ENCODE results near the gene SMOC2. TPM values are rescaled to one million over a fixed set of nuclear protein-coding genes. Genes with fewer than 3 reads are reported as not detected.

Gene SMOC2
- total RNA-seq, 2 donors from 2014 or later, result 17.8 to 167 TPM

- H3K4me1 ChIP-seq (replicated peaks), result no peaks in the 10 kb centered on the region
- no peak overlapping the region for H3K4me3 ChIP-seq
- H3K9me3 ChIP-seq, result no peaks in the 10 kb centered on the region
- no peaks in the 10 kb centered on the region for H3K27me3 ChIP-seq (replicated peaks; ENCODE audit: insufficient read depth)
- H3K27ac ChIP-seq, result no peak overlapping the region
- intact Hi-C loops (cut with DNase I), result no loop called here
- no peaks in the 10 kb centered on the region for H3K36me3 ChIP-seq
- 71% methylated on average over 7 of the region's 7 CpGs for WGBS
- no peak for DNase-seq (ENCODE audit: low spot score)
- TF ChIP-seq POLR2AphosphoS5 (IDR thresholded peaks at IDR 0.05), result no peak
- TF ChIP-seq, protein P1, sequence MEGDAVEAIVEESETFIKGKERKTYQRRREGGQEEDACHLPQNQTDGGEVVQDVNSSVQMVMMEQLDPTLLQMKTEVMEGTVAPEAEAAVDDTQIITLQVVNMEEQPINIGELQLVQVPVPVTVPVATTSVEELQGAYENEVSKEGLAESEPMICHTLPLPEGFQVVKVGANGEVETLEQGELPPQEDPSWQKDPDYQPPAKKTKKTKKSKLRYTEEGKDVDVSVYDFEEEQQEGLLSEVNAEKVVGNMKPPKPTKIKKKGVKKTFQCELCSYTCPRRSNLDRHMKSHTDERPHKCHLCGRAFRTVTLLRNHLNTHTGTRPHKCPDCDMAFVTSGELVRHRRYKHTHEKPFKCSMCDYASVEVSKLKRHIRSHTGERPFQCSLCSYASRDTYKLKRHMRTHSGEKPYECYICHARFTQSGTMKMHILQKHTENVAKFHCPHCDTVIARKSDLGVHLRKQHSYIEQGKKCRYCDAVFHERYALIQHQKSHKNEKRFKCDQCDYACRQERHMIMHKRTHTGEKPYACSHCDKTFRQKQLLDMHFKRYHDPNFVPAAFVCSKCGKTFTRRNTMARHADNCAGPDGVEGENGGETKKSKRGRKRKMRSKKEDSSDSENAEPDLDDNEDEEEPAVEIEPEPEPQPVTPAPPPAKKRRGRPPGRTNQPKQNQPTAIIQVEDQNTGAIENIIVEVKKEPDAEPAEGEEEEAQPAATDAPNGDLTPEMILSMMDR (IDR thresholded peaks at IDR 0.05), result no peak
- no peak for TF ChIP-seq POLR2A (IDR thresholded peaks at IDR 0.05)
These were observed 222.1 kb downstream of the SMOC2 start for GRCh38 chr6:168663041-168663440.

DNA sequence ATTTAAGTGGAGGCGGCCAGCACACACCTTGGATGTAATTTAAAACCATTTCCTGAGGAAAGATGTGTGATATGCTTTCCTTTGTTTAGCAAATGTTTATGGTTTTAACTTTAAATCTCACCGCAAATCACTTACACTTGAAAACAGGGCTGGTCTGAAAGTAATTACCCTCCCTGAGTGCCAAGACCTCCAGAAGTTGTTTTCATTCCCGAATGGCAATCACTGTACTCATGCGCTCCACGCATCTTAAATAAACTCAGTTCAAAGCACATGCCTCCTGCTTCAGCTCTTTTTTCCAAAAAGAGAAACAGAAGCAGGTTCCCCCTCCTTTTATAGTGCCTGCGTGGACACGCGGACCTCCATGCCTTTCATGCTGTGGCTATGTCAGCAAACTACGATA, 224.0 kb downstream of the SMOC2 start:
- Histone ChIP-seq H3K27ac (no peak overlapping the region), H3K9me3 (no peaks in the 10 kb centered on the region), H3K4me1 (replicated peaks) (no peaks in the 10 kb centered on the region), H3K36me3 (no peaks in the 10 kb centered on the region), H3K4me3 (no peak overlapping the region), H3K27me3 (replicated peaks; ENCODE audit: insufficient read depth) (no peaks in the 10 kb centered on the region)
- no peak for DNase-seq (ENCODE audit: low spot score)
- no peak for TF ChIP-seq POLR2AphosphoS5 (IDR thresholded peaks at IDR 0.05)
- TF ChIP-seq POLR2A (IDR thresholded peaks at IDR 0.05), result no peak
- TF ChIP-seq, protein P1 (IDR thresholded peaks at IDR 0.05), result no peak
- intact Hi-C loops (cut with DNase I), result no loop called here
- 45% methylated on average over 9 of the region's 9 CpGs for WGBS

GRCh38 chr6:168666170-168666569, 225.2 kb downstream of the SMOC2 start:
- Histone ChIP-seq H3K27ac (no peak overlapping the region), H3K4me1 (replicated peaks) (no peaks in the 10 kb centered on the region), H3K36me3 (no peaks in the 10 kb centered on the region), H3K27me3 (replicated peaks; ENCODE audit: insufficient read depth) (no peaks in the 10 kb centered on the region), H3K9me3 (no peaks in the 10 kb centered on the region), H3K4me3 (no peak overlapping the region)
- intact Hi-C loops (cut with DNase I), result no loop called here
- 87% methylated on average over 3 of the region's 3 CpGs for WGBS
- no peak for DNase-seq (ENCODE audit: low spot score)
- TF ChIP-seq POLR2AphosphoS5 (IDR thresholded peaks at IDR 0.05), result no peak

- H3K27me3 ChIP-seq (replicated peaks; ENCODE audit: insufficient read depth), result no peaks in the 10 kb centered on the region
- no peaks in the 10 kb centered on the region for H3K36me3 ChIP-seq
- WGBS, result 53% methylated on average over 18 of the region's 18 CpGs
- no peak for DNase-seq (ENCODE audit: low spot score)
- no peaks in the 10 kb centered on the region for H3K4me1 ChIP-seq (replicated peaks)
- no peak for TF ChIP-seq POLR2AphosphoS5 (IDR thresholded peaks at IDR 0.05)
- TF ChIP-seq, protein P1 (IDR thresholded peaks at IDR 0.05), result no peak
- TF ChIP-seq POLR2A (IDR thresholded peaks at IDR 0.05), result no peak
- H3K9me3 ChIP-seq, result no peaks in the 10 kb centered on the region
- intact Hi-C loops (cut with DNase I), result no loop called here
- H3K27ac ChIP-seq, result no peak overlapping the region
- no peak overlapping the region for H3K4me3 ChIP-seq
These were observed 225.9 kb downstream of the SMOC2 start for GRCh38 chr6:168666699-168667427.

GRCh38 chr6:168667428-168667805, 226.4 kb downstream of the SMOC2 start:
- Histone ChIP-seq H3K9me3 (no peaks in the 10 kb centered on the region), H3K27me3 (replicated peaks; ENCODE audit: insufficient read depth) (no peaks in the 10 kb centered on the region), H3K36me3 (no peaks in the 10 kb centered on the region), H3K4me1 (replicated peaks) (no peaks in the 10 kb centered on the region), H3K27ac (no peak overlapping the region), H3K4me3 (no peak overlapping the region)
- intact Hi-C loops (cut with DNase I), result no loop called here
- TF ChIP-seq, protein P1 (IDR thresholded peaks at IDR 0.05), result no peak
- no peak for TF ChIP-seq POLR2AphosphoS5 (IDR thresholded peaks at IDR 0.05)
- TF ChIP-seq POLR2A (IDR thresholded peaks at IDR 0.05), result no peak
- no peak for DNase-seq (ENCODE audit: low spot score)
- WGBS, result 83% methylated on average over 7 of the region's 7 CpGs

Measured in prostate gland (tissue), 2 donors.